Thyroid gland (tissue), 4 donors: ENCODE data around the gene ELMO1.

ENCODE experiments used
- CTCF ChIP-seq, 6 experiments: fragments of 200-600 bp in 3 of 6; fragments of 450-650 bp in 3 of 6; sonication (generic) in 3 of 6; IDR thresholded peaks; one replicate each; pipeline ENCODE4 v1.5.1; 2016 to 2019; ENCODE audit warnings: antibody characterized with exemption in 6 of 6, mild to moderate bottlenecking in 2 of 6, inconsistent platforms in 1 of 6, moderate library complexity in 1 of 6
- POLR2A ChIP-seq, 2 donors: fragments of 450-650 bp; IDR thresholded peaks; one replicate each; pipeline ENCODE4 v1.6.1; 2017; ENCODE audit warnings: antibody characterized with exemption in 2 of 2, mild to moderate bottlenecking in 2 of 2, moderate library complexity in 1 of 2

DNA sequence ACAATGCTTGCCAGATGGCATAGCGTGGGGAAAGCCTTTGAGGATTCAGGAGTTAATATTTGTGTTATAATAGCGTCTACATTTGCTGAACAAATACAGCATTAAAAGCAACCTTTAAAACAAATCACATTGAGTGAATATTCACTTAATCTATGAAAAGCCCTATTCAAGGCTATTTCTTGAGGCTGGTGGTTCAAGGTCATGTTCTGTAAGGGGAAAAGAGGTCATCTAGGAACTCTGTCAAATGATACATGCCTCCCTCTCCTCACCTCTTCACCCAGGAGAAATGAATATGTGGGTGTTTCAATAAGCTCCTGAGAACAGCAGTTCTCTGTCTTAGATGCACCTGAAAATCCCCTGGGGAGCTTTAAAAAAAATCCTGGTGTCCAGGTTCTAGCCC, 303.0 kb downstream of the ELMO1 start:
- TF ChIP-seq CTCF (IDR thresholded peaks at IDR 0.05) (no peak), POLR2A (IDR thresholded peaks at IDR 0.05) (no peak)
